Measurements from ENCODE around the gene HDAC4.
"Not testable (repeated sequence)": the region's sequence is repeated elsewhere in the genome, so short reads cannot be mapped to it uniquely, and the experiment has no call there.

Gene HDAC4

GRCh38 chr2:239178954-239179353 is 221.9 kb downstream of the HDAC4 start:
- DNase-seq = no peak

- DNase-seq = no peak
Measured at GRCh38 chr2:239178484-239178883, 222.3 kb downstream of the HDAC4 start.

GRCh38 chr2:239177908-239178307 is 222.9 kb downstream of the HDAC4 start:
- DNase-seq = no peak

- DNase-seq = no peak
Measured at GRCh38 chr2:239177325-239177724, 223.5 kb downstream of the HDAC4 start.

DNA sequence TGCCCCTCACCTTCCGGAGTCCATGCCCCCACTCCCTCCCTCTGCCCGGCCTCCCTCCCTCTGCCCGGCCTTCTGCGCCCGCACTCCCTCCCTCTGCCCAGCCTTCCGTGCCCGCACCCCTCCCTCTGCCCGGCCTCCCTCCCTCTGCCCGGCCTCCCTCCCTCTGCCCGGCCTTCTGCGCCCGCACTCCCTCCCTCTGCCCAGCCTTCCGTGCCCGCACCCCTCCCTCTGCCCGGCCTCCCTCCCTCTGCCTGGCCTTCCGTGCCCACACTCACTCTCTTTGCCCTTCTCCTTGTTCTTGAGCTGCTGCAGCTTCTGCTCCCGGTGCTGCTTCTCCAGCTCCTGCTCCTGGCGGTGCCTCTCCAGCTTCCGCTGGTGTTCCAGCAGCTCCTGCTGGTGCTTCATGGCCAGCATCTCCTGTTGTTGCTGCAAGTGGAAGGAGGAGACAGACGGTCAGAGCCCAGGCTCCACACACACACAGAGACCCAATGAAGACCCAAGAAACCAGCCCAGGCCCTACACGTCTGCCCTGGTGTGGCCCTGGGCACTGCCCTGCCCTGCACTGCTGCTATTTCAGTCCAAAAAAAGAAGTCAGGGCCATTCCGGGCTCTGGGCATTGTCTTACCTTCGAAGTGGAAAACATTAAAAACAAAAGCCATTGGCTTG is 224.5 kb downstream of the HDAC4 start:
- DNase-seq = not testable (repeated sequence)

DNA sequence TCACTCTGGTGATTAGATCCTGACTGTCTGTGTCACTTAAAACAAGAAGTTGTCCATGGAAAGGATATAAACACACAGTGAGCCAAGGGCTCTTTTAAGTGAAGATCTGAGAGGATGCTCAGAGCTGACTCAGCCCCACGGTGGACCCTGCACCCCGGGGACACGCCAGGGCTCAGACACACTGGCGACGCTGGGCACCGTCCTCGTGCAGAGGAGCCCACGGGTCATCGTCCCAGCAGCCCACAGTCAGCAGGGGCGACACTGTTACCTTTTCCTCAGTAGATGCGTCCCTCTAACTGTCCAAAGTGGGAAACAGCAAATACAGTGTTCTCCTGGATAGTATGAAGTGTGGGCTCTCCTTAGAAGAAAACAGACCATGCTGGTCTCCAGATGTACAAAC is 225.6 kb downstream of the HDAC4 start:
- no peak for DNase-seq

DNA sequence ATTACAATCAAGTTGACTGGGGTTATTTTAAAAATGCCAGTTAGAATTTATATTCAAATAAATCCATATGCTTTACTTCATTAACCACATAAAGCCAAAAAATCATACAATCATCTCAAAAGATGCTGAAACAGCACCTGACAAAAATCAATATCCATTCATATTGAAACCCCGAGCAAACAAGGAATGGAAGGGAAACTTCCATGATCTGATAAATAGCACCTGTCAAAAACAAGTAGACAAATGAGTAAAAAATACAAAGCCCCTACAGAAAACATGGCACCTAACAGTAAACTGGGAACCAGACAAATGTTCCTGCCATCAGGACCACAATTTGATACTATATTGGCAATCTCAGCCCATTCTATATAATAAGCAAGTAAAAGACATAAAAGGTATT is 227.5 kb downstream of the HDAC4 start:
- DNase-seq = no peak

- no peak for DNase-seq
Measured at GRCh38 chr2:239171643-239172042, 229.2 kb downstream of the HDAC4 start.

DNA sequence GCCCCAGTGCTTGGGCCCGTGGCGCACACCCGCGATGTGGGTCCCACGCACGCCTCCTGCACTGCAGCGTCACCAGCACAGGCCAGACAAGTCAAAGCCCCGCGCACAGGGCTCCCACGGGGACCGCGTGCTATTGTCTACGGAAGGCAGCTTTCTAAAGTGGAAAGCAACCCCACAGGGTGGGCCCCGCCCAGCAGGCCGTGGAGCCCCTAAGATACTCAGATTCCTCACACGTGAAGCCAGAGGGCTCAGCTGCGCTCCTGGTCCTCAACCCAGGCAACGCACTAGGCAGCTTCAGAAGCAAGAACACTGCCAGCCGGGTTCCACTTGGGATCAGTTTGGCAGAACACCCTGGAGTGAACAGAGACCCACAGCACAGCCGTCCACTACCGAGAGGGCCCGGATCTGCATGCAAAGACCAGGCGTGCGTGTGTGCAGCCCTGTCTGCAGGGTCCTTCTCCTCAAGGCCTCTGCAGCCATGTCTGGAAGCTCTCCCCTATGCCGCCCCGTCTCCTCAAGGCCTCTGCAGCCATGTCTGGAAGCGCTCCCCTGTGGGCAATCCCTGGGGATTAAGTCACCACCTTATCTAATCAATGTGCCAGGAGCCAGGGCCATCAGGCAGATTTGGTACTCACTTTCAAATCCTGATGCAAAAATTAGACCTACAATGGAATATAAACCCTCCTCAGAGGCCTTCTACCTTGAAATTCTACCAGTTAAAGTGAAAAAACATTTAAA is 231.3 kb downstream of the HDAC4 start:
- no peak for DNase-seq

DNA sequence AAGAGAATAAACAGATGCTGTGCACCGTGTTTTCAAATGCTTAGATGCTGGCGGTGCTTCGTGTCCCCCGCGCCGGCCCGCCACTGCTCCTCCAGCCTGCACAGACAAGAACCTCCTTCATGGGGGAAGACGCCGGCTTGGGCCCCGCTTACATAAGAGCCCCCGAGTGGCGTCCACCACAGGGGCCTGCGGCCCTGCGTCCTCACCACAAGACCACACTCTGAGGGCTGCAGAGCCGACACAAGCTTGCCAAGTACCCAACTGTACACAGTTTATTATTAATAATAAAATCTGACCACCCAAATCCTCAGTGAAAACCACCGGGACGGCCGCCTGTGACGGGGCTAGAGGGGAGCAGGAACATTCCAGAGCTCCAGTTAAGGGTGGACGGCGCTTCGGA is 232.2 kb downstream of the HDAC4 start:
- DNase-seq = no peak

DNA sequence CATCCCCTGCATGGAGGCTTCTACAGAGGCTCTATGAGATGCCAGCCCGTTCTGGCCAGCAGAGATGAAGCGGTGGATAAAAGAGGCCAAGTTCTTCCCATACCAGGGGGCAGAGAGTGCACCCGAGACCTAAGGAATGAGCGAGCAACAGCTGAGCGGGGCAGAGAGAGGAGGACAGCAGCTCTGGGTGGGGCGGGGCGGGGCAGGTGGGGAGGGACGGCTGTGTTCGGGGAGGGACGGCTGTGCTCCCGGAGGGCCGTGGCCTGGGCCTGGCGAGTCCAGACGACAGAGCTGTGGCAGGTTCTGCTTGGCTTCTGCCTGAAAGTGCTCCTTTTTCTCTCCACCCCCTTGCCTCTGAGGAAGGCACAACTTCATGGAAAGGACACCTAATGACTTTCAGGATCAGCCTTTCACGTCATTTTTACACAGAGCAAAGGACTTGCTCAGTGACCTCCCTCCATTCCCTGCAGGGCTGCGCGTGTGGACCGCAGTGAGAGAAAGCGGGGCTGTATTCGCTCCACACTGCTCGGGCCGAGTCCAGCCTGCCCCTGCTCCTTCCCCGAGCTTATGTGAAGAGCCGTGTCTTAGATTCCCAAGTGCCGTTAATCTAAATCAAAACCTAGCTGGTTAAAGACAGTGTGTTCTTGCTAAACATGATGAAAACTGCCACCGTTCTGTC is 232.9 kb downstream of the HDAC4 start:
- no peak for DNase-seq

DNA sequence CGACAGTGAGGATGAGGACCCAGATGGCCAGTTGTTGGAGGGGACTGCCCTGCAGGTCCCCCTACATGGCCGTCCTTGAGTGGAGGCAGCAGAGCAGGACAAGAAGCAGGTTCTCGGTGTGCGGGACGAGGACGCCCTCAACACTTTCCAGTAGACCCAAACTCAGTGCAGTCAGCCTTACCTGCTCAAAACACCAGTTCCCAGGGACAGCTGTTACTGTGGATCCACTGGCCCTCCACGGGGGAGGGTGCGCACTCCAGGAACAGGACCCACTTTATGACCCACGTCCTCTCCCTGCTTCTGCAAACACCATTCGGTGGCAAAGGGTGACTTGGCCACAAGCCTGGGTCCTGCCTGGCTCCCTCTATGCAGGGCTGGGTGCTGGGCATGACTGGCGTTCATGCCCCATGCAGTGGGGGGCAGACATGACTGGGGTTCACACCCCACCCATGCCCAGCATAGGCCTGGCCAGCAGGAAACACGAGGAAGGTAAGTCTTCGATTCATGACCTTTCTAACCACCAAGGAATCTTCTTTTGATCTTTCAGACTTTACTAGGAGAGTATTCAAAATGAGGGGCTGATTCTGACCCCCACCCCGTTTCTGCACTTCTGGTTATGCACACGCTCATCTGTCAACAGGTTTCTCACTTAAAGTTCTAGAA is 233.7 kb downstream of the HDAC4 start:
- DNase-seq = no peak

DNA sequence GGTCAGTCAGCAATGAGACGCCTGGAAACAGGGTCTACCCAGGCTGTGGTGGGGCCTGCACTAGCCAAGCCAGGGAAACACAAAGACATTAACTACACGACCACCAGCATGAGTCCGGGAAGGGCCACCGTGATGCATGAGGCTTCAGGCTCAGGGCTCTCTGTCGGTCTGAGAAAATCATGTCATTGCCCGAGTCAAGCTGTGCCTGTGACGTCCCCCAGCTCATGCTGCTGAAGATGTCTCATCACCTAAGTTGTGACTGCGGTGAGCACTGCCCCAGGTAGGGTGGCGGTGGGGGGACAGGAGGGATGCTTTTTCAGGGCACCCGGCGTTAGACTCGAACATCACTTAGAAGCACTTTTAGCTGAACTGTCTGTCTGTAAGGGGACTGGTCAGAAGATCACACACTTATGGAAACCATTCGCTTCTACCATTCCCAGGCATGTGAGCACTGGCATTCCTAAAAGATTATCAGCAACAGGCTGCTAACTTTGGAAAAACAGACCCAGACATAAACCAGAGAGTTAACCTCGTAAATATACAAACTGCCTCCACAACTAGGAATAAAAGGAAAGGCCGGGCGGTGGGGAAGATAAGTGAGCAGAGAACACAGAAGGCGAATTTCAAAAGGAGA is 234.5 kb downstream of the HDAC4 start:
- no peak for DNase-seq

DNA sequence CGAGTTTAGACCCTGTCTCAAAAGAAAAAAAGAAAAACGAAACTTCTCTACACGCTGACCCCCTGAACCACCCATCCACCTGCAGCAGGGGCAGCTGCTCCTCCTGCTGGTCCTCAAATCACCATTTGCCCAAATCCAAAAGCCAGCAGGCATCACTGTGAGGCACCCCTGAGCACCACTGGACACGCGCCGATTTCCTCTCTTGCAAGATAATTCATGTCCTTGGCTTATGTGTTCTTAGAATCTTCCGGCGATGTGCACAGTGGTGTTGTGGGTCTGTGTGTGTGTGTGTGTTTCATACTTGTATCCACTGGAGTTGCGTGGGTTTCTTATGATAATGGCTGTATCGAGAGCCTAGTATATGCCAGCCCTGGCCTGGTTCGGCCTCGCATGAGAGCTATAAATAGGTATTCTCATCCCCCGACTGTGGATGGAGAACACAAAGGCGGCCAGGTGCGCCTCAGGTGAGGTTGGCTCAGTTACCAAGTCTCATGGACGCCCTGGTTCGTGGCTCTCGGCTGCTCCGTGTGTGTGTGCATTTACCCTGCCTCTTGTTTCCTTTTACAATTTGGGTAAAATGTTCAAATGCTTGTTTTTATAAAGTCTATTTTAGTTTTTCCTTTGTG is 235.5 kb downstream of the HDAC4 start:
- no peak for DNase-seq

DNA sequence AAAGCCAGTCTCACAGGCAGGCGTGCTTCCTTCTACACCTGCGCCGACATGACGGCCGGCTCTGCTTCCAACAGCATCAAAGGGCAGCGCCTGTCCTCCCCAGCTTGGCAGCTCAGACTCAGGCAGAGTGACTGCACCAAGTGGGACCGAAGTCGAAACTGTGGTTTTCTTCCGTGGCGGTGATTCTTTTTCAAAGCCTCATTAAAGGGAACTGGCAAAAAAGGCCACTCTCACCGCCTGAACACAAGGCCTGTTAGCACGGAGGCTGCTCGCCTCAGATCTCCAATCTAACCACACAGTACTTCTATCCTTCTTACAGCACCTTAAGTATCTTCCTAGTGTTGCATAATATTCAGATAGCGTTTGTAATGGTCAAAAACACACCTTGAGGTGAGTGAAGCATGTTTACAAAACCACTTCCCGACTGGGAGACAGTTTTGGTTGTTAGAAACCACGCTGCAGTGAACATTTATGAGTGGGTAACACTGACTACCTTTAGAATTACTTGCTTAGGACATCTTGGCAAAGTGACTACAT is 236.4 kb downstream of the HDAC4 start:
- DNase-seq = no peak

- DNase-seq = no peak
Measured at GRCh38 chr2:239163688-239164334, 237.0 kb downstream of the HDAC4 start.

GRCh38 chr2:239162976-239163687 is 237.7 kb downstream of the HDAC4 start:
- no peak for DNase-seq

GRCh38 chr2:239162141-239162821 is 238.5 kb downstream of the HDAC4 start:
- no peak for DNase-seq

- DNase-seq = no peak
Measured at GRCh38 chr2:239161711-239162140, 239.1 kb downstream of the HDAC4 start.
